ENCODE results near the gene C19orf47. TPM values are rescaled to one million over a fixed set of nuclear protein-coding genes. Genes with fewer than 3 reads are reported as not detected.

Gene C19orf47
- total and polyA plus RNA-seq, 10 donors, result 8.2 to 21.9 (median 13.0) TPM

- 60 to 75% (median 71%) methylated on average over 7 of the region's 7 CpGs for WGBS, 5 donors
- TF ChIP-seq CTCF (IDR thresholded peaks at IDR 0.05 in 8 of 11, conservative IDR thresholded peaks at IDR 0.05 in 3 of 11), result no peak
- TF ChIP-seq POLR2AphosphoS5 (IDR thresholded peaks at IDR 0.05), result no peak
- TF ChIP-seq POLR2A (IDR thresholded peaks at IDR 0.05), result no peak
- Histone ChIP-seq H3K4me1 (peaks cover 7 to 48% (median 29%) of the 10 kb centered on the region in 6 donors), H3K9me3 (no peaks in the 10 kb centered on the region), H3K4me3 (no peak overlapping the region), H3K27ac (no peak overlapping the region), H3K36me3 (peaks cover 0 to 28% (median 4%) of the 10 kb centered on the region in 6 donors), H3K27me3 (replicated peaks in 1 of 7) (no peaks in the 10 kb centered on the region)
- intact Hi-C loops (cut with DNase I; ENCODE audit: low total_unique reads), result no loop called here
- DNase-seq, result no peak
Observed at GRCh38 chr19:40344422-40344821, 3.8 kb downstream of the C19orf47 start.

GRCh38 chr19:40342644-40343311 lies 5.4 kb downstream of the C19orf47 start:
- no peaks in the 10 kb centered on the region for H3K27me3 ChIP-seq (replicated peaks in 1 of 7)
- WGBS, 5 donors, result 66 to 77% (median 68%) methylated on average over 11 of the region's 11 CpGs
- intact Hi-C loops (cut with DNase I; ENCODE audit: low total_unique reads), result no loop called here
- peak overlapping the region in 1 of 8 donors; percentile 35 for H3K27ac ChIP-seq
- H3K36me3 ChIP-seq, result peaks cover 0 to 40% (median 7%) of the 10 kb centered on the region in 6 donors
- TF ChIP-seq POLR2A (IDR thresholded peaks at IDR 0.05), result no peak
- TF ChIP-seq POLR2AphosphoS5 (IDR thresholded peaks at IDR 0.05), result no peak
- no peak for TF ChIP-seq CTCF (IDR thresholded peaks at IDR 0.05 in 8 of 11, conservative IDR thresholded peaks at IDR 0.05 in 3 of 11)
- DNase-seq, result peak; percentile 34
- no peak overlapping the region for H3K4me3 ChIP-seq
- peaks cover 7 to 38% (median 22%) of the 10 kb centered on the region in 6 donors for H3K4me1 ChIP-seq
- no peaks in the 10 kb centered on the region for H3K9me3 ChIP-seq

GRCh38 chr19:40341601-40342482 lies 6.4 kb downstream of the C19orf47 start:
- intact Hi-C loops (cut with DNase I; ENCODE audit: low total_unique reads), result no loop called here
- H3K27me3 ChIP-seq (replicated peaks in 1 of 7), result no peaks in the 10 kb centered on the region
- WGBS, 5 donors, result 72 to 88% (median 84%) methylated on average over 9 of the region's 9 CpGs
- no peaks in the 10 kb centered on the region for H3K9me3 ChIP-seq
- H3K36me3 ChIP-seq, result peaks cover 0 to 45% (median 7%) of the 10 kb centered on the region in 6 donors
- DNase-seq, result peak; percentile 35
- H3K4me1 ChIP-seq, result peaks cover 0 to 29% (median 13%) of the 10 kb centered on the region in 6 donors
- peak overlapping the region in 2 of 8 donors; percentile 21 to 50 for H3K27ac ChIP-seq
- TF ChIP-seq POLR2AphosphoS5 (IDR thresholded peaks at IDR 0.05) (no peak), CTCF (IDR thresholded peaks at IDR 0.05 in 8 of 11, conservative IDR thresholded peaks at IDR 0.05 in 3 of 11) (no peak), POLR2A (IDR thresholded peaks at IDR 0.05) (no peak)
- H3K4me3 ChIP-seq, result no peak overlapping the region
